Neural cell (in vitro differentiated cells): ENCODE results near the gene GADD45A.

Experiments used
- CTCF ChIP-seq: fragments of 450-650 bp; IDR thresholded peaks from 2 replicates; pipeline ENCODE4 v1.5.1; 2014; ENCODE audit warnings: antibody characterized with exemption, mild to moderate bottlenecking, moderate library complexity; ENCODE audit not compliant: poor library complexity, severe bottlenecking
- EP300 ChIP-seq: fragments of 450-650 bp; conservative IDR thresholded peaks from 2 replicates; pipeline ENCODE4 v1.6.1; 2014; ENCODE audit warnings: antibody characterized with exemption, mild to moderate bottlenecking, moderate library complexity; ENCODE audit not compliant: poor library complexity, severe bottlenecking
- EZH2 ChIP-seq: fragments of 200-600, 300-800 bp; shearing (Covaris generic), sonication (generic); IDR thresholded peaks from 2 replicates; pipeline ENCODE4 v1.6.1; 2014; ENCODE audit warnings: antibody characterized with exemption, low read length, borderline replicate concordance, mild to moderate bottlenecking; ENCODE audit not compliant: insufficient read depth, poor library complexity, severe bottlenecking
- POLR2AphosphoS5 ChIP-seq: IDR thresholded peaks from 2 replicates; pipeline ENCODE4 v1.6.1; 2012
- RAD21 ChIP-seq: fragments of 450-650 bp; conservative IDR thresholded peaks from 2 replicates; pipeline ENCODE4 v1.6.1; 2014; ENCODE audit warnings: antibody characterized with exemption, mild to moderate bottlenecking, moderate library complexity
- REST ChIP-seq: IDR thresholded peaks from 2 replicates; pipeline ENCODE4 v1.6.1; 2012; ENCODE audit warnings: borderline replicate concordance
- SMC3 ChIP-seq: fragments of 450-650 bp; conservative IDR thresholded peaks from 2 replicates; pipeline ENCODE4 v1.6.1; 2014; ENCODE audit warnings: antibody characterized with exemption, mild to moderate bottlenecking, moderate library complexity; ENCODE audit not compliant: poor library complexity
- TAF1 ChIP-seq: IDR thresholded peaks from 2 replicates; pipeline ENCODE4 v1.6.1; 2012; ENCODE audit warnings: low read depth

DNA sequence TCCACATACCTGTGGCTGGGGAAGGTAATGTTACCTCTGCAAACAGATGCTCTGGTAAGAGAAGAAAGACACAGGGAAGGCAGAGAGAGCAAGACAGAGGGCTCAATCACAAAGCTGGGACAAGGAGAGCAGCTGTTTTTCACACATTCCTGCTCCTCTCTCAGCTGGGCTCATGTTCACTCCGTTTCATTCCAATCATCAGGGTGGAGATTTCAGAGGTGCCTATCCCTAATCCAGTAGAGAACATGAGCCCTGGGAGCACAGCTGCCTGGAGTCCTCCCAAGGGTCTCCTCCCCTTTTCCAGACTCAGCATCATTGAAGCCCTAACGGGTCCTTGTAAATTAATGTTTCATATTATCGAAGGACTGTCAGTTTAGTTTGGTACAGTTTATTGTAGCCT lies 19.4 kb downstream of the GADD45A start:
- TF ChIP-seq EZH2 (no peak), CTCF (no peak), POLR2AphosphoS5 (no peak), REST (no peak), EP300 (no peak), SMC3 (no peak), TAF1 (no peak), RAD21 (no peak)
